ENCODE results near the gene SLC25A28.

SLC25A28 gene

GRCh38 chr10:99652800-99653390 is 32.7 kb upstream of the SLC25A28 start:
- Histone ChIP-seq H3K36me3 (ENCODE audit: control insufficient read depth, insufficient read depth, low read length) (no peaks in the 10 kb centered on the region), H3K27me3 (replicated peaks; ENCODE audit: control insufficient read depth, insufficient read depth, low read length) (no peaks in the 10 kb centered on the region), H3K4me3 (replicated peaks; ENCODE audit: low read depth, low read length) (no peak overlapping the region)
- no peak for DNase-seq (ENCODE audit: extremely low read depth, insufficient read length)
- no peak for TF ChIP-seq CTCF (IDR thresholded peaks at IDR 0.05; ENCODE audit: insufficient read depth, low read length, poor library complexity, severe bottlenecking)

- Histone ChIP-seq H3K36me3 (ENCODE audit: control insufficient read depth, insufficient read depth, low read length) (no peaks in the 10 kb centered on the region), H3K4me3 (replicated peaks; ENCODE audit: low read depth, low read length) (no peak overlapping the region), H3K27me3 (replicated peaks; ENCODE audit: control insufficient read depth, insufficient read depth, low read length) (no peaks in the 10 kb centered on the region)
- no peak for DNase-seq (ENCODE audit: extremely low read depth, insufficient read length)
- TF ChIP-seq CTCF (IDR thresholded peaks at IDR 0.05; ENCODE audit: insufficient read depth, low read length, poor library complexity, severe bottlenecking) = no peak
Observed at GRCh38 chr10:99648717-99649116, 28.5 kb upstream of the SLC25A28 start.

- Histone ChIP-seq H3K27me3 (replicated peaks; ENCODE audit: control insufficient read depth, insufficient read depth, low read length) (no peaks in the 10 kb centered on the region), H3K4me3 (replicated peaks; ENCODE audit: low read depth, low read length) (no peak overlapping the region), H3K36me3 (ENCODE audit: control insufficient read depth, insufficient read depth, low read length) (no peaks in the 10 kb centered on the region)
- no peak for DNase-seq (ENCODE audit: extremely low read depth, insufficient read length)
- TF ChIP-seq CTCF (IDR thresholded peaks at IDR 0.05; ENCODE audit: insufficient read depth, low read length, poor library complexity, severe bottlenecking) = no peak
Observed at GRCh38 chr10:99647601-99648151, 27.4 kb upstream of the SLC25A28 start.

- DNase-seq (ENCODE audit: extremely low read depth, insufficient read length) = no peak
- no peak for TF ChIP-seq CTCF (IDR thresholded peaks at IDR 0.05; ENCODE audit: insufficient read depth, low read length, poor library complexity, severe bottlenecking)
- Histone ChIP-seq H3K36me3 (ENCODE audit: control insufficient read depth, insufficient read depth, low read length) (no peaks in the 10 kb centered on the region), H3K4me3 (replicated peaks; ENCODE audit: low read depth, low read length) (no peak overlapping the region), H3K27me3 (replicated peaks; ENCODE audit: control insufficient read depth, insufficient read depth, low read length) (no peaks in the 10 kb centered on the region)
Observed at GRCh38 chr10:99633832-99634231, 13.6 kb upstream of the SLC25A28 start.

GRCh38 chr10:99631496-99631895 is 11.3 kb upstream of the SLC25A28 start:
- Histone ChIP-seq H3K4me3 (replicated peaks; ENCODE audit: low read depth, low read length) (no peak overlapping the region), H3K27me3 (replicated peaks; ENCODE audit: control insufficient read depth, insufficient read depth, low read length) (no peaks in the 10 kb centered on the region), H3K36me3 (ENCODE audit: control insufficient read depth, insufficient read depth, low read length) (no peaks in the 10 kb centered on the region)
- no peak for DNase-seq (ENCODE audit: extremely low read depth, insufficient read length)
- no peak for TF ChIP-seq CTCF (IDR thresholded peaks at IDR 0.05; ENCODE audit: insufficient read depth, low read length, poor library complexity, severe bottlenecking)

GRCh38 chr10:99630991-99631390 is 10.8 kb upstream of the SLC25A28 start:
- no peak for DNase-seq (ENCODE audit: extremely low read depth, insufficient read length)
- H3K36me3 ChIP-seq (ENCODE audit: control insufficient read depth, insufficient read depth, low read length) = no peaks in the 10 kb centered on the region
- TF ChIP-seq CTCF (IDR thresholded peaks at IDR 0.05; ENCODE audit: insufficient read depth, low read length, poor library complexity, severe bottlenecking) = no peak

More at GRCh38 chr10:99630991-99631390, 10.8 kb upstream of the SLC25A28 start:
- Histone ChIP-seq H3K4me3 (replicated peaks; ENCODE audit: low read depth, low read length) (no peak overlapping the region), H3K27me3 (replicated peaks; ENCODE audit: control insufficient read depth, insufficient read depth, low read length) (no peaks in the 10 kb centered on the region)
